Stimulated activated CD4-positive, alpha-beta T cell treated with anti-CD3 and anti-CD28 coated beads, Interleukin-12 subunit alpha, Interleukin-12 subunit beta, amount 100 ng/mL, for 48 hours (primary cell): ENCODE data around the gene PCSK6.
"Not testable (repeated sequence)": the region's sequence is repeated elsewhere in the genome, so short reads cannot be mapped to it uniquely, and the experiment has no call there.

ENCODE experiments used
- DNase-seq, 3 donors: peaks; one replicate each; pipeline ENCODE4 v3.0.0-alpha.2; 2020; ENCODE audit warnings: low read depth in 2 of 3, low spot score in 1 of 3

The PCSK6 gene

DNA sequence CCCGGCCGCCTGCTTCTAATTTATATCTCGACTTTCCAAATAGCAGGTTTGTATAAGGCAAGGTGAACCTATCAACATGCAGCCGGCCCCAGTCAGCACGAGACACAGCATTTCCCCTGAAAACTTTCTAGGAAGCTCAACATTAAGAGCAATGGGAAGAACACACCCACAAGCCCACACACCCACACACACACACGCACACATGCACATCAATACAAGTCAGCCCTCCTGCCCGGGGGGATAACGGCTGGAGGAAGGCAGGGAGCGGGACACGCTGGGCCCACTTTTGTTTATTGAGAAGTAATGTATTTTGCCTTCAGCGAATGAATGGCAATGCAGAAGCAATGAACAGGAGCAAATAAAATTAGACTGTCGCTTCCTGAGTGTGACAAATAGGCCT is 83.5 kb downstream of the PCSK6 start:
- DNase-seq, result no peak

DNA sequence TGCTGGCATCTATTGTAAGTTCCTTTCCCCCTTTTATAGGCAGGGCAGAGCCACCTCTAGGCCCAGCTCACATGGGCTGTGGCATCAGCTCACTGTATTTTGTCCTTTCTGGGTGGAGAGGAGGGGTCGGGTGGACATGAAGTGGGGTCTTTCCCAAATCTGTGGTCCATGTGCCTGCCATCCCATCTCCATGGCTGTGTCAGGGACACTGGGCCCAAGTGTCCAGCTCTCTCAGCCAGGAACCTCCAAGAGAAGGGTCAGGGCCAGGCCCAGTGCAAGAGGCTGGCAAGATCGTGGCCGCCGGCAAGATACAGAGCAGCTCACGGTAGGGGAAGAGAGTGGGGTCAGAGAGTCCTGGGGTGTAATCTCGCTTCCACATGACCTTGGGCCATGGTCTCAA is 85.3 kb downstream of the PCSK6 start:
- DNase-seq, result no peak

DNA sequence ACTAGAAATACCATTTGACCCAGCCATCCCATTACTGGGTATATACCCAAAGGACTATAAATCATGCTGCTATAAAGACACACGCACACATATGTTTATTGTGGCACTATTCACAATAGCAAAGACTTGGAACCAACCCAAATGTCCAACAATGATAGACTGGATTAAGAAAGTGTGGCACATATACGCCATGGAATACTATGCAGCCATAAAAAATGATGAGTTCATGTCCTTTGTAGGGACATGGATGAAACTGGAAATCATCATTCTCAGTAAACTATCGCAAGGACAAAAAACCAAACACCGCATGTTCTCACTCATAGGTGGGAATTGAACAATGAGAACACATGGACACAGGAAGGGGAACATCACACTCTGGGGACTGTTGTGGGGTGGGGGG is 86.6 kb downstream of the PCSK6 start:
- DNase-seq, result not testable (repeated sequence)

DNA sequence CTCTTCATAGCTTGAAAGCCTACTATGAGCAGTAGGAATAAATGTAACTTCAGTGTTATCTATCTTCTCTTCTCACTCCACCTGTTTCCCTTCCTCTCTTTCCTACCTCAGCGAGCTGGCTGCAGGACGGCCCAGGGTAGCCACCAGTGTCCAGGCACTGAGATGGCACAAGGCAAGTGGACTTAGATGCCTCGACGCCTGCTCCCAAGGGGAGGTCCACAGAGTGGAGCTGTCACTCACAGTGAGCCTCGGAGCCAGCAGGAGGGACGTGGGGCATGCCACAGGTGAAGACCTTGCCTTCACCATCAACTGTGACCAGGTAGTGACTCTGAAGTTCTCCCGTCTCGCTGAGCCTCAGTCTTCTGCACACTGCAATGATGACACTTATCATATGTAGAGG is 88.2 kb downstream of the PCSK6 start:
- DNase-seq, result no peak

DNA sequence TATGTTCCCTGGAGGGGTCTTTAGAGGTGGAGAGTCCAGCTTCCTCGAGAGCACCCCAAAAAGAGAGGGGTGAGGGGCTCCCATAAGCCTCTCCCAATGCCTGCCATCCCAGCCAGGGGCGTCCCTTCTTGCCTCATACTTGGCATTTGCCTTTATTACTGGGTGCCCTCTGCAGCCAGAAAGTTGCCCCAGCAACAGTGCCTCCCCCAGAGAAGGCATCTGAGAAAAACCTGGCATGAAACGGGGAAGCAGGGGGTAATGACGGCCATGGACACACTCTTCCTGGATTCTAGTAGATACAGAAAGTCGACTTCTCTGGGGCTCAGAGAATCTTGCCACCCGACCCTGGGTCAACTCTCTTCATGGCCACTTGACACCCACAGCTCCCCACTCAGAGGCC is 90.1 kb downstream of the PCSK6 start:
- DNase-seq, result no peak

DNA sequence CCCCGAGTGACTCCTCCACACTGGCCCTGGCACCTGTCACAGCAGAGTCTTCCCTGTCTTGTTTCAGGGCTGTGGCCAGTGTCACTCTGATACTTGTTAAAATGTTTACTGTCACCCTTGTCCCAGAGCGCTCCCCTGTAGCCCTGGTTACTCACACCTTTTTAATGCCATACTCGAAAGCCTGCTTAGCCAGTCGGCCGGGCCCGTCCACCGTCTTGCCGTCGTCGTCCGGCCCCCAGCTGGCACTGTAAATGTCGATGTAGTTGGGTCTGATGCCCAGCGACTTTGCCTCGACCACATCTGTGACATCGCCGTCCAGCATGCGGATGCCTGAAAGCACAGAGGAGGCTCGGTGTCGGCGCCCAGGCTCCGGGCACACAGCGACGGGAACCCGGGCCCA is 91.3 kb downstream of the PCSK6 start:
- DNase-seq, result no peak

DNA sequence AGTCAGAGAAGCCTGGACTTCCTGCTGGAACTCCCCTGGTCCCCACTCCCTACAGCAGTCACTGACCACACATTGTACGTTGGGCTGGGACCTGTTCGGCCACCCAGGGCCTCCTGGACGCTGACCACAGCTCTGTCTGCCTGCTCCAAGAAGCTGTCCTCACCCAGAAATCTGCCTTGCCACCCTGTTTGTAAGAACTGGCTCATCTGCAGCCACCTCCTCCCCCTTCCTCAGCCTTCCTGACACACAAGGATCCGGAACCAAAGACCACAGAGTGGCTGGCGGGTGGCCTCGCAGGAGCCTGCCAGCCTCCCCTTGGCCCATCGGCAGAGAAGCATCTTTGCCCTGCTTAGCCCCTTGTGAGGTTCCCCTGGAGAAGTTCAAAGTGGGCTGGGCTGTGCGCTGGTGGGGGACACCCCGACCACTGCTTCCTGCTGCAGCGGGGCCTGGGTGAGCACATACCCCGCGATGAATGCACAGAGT is 91.9 kb downstream of the PCSK6 start:
- no peak for DNase-seq

DNA sequence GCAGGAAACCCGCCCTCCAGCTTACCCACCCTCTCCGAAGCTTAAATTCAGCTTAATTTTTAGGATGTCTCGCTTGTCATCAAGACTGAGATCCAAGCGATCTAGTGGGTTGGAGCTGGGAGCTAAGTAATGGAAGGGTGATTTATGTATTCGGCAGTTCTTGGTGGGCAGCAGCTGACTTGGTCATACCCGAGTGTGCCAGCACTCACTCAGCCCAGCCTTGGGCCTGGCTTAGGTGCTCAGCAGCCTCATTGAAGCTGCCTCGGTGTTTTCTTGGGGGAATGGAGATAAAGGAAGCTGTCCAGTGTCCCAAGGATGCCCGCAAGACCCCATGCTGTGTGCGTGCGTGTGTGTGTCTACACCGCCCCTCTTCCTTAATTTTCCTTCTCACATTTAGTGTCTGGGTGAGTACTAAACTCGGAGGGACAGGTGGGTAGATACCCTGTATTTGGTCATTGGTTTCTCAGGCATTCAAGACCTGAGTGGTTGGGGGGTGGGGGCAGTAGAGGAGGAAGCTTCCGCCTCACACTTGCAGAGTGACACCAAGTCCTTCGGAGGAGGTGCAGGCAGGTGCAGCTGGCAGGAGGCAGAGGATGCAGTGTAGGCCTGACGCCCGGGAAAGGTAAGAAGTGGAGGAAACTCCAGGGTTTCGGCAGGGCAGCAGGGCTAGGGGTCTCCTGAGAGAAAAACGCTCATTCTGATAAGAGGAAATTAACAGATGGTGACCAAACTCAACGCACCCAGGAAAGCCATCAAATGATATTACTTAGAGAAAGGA is 92.8 kb downstream of the PCSK6 start:
- DNase-seq, result no peak

DNA sequence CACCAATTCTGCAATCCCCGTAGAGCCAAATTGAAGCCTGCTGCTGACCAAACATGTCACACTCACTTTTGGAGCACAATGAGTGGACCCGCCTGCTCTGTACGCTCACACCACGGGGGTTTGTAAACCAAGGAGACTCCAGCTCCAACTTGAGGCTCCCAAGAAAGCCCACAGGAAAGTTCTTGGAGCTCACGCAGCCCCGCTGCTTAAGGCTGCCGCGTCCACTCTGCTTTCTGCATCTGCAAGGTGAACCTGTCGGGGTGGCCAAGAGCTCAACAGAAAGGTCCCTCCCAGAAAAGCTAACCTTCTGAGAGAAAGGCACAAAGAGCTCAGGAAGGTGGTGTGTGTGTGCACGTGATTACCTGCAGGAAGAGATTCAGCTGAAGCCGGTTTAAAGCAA is 94.9 kb downstream of the PCSK6 start:
- DNase-seq, result no peak

DNA sequence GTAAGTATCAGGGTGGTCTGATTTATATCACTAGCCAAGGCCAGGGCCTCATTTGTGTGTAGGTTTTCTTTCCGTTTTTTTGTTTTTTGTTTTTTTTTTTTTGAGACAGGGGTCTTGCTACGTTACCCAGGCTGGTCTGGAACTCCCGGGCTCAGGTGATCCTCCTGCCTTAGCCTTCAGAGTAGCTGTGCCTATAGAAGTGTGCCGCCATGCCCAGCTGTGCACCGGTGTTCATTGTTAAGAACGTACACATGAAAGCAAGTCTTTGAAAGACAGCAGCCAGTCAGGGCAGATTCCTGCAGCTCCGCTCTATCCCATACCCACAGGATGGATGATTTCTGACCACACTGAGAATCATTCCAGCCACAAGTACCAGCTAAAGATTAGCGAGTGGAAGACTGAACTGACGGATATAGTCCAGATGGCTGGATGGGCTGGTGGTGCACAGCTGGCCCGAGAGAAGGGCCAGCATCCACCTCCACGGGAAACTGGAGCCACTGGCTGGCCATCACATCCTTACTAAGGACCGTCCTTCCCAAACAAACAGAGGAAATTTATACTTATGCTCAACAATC is 95.4 kb downstream of the PCSK6 start:
- DNase-seq, result no peak

DNA sequence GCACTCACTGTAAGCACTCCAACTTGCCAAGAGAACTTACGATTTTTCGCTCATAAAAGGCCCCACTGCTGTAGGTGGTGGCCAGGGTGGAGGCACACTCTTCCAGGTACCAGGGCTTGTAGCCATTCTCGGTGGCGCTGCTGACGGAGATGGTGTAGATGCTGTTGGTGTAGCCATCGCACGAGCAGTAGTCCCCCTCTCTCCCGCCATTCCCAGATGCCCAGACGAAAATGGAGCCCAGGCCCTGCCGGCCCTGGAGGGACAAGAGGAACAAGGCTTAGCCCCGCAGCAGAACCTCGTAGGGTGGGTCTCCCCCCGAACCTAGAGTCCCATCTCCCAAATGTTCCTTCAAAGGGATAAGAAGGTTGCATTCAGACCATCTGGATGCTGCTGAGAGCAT is 96.3 kb downstream of the PCSK6 start:
- no peak for DNase-seq

DNA sequence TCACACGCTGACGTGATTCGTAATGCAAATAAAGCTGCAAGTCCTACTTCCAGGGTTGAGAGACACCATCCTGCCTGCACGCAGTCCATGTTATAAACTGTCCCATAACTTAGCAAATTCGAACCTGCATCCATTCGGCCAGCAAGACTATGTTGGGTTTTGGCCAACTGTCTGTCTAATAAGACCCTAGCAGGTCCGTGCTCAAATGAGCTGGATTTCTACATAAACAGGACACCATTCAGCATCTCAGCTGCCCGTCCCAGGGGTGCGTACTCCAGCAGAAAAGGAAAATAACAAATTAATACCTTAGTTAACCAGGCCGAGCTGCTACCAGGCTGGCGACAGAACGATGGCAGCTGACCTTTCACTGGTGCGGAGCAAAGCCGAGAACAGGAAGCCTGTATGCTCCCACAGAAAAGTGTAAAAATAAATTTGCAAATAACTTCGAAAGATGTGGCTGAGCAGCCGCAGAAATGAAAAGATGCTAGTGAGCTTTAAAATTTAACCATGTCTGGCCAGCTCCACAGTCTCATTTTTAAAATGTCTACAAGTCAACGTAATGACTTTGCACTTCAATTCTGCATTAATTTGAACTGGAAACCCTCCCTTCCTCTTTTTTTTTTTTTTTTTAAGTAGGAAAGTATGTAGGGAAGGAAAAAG is 97.4 kb downstream of the PCSK6 start:
- DNase-seq, result no peak

DNA sequence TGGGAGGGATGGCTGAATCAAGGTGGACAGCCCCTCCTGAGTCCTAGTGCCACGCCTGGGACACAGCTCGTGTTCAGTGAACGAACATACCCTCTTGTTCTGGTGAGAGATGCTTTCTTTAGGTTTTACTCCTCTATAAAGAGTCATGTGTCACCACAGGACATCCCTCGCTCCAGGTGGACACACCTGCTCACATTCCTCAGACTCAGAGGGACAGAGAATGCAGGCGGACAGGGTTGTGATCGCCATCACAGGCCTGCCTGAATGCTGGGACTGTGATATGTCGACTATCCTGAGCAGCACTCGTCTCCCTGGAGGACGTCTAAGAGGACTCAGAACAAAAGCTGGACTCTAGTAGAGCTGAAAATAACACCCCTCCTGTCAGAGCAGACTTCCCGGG is 98.1 kb downstream of the PCSK6 start:
- no peak for DNase-seq

DNA sequence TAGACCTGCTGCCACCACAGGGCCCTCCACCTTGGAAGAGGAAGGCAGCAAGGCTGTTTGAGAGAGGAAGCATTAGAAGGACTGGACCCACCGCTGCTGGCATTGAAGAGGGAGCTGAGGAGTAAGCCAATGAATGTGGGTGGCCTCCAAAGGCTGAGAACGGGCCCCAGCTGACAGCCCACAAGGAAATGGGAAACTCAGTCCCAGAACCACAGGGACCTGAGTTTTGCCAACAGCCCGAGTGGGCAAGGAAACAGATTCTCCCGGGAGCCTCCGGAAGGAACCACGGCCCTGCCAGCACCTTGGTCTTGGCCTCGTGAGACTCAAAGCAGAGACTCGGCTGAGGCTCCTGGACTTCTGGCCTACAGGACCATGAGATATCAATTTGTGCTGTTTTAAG is 99.0 kb downstream of the PCSK6 start:
- no peak for DNase-seq

DNA sequence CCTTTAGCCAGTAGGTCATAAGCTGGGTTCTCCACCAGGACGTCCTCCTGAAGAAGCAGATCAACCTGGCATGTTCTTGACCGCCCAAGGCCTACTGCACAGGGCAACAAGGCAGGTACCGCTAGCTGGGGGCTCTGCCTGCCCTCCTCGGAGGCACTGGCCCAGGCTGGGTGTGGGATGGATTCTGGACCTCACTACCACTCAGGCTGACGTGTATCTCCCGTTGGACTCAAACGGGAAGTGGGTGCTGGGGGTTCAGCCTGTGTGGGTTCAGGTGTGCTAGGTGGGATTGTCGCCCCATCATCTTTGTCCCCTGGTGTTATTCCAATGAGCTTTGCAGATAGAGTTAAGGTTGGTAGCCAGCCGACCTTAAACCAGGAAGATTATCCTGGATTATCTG is 99.4 kb downstream of the PCSK6 start:
- DNase-seq, result no peak

DNA sequence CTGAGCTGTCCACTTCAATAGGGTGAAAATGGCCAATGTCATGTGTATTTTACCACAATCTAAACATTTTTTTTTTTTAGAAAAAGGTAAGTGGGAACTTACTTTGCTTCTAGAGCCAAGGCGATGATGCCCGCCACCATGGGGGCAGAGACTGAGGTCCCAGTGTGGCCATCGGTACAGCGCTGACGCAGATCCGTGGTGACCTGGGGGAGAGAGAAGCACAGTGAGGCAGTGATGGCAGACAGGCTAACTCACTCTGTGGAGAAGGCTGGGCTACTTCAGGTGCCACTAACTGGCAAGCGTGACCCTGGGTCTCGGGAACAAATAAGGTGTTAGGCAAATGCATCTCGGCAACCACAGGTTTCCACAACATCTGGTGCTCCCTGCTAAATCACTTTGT is 100.1 kb downstream of the PCSK6 start:
- DNase-seq, result no peak

DNA sequence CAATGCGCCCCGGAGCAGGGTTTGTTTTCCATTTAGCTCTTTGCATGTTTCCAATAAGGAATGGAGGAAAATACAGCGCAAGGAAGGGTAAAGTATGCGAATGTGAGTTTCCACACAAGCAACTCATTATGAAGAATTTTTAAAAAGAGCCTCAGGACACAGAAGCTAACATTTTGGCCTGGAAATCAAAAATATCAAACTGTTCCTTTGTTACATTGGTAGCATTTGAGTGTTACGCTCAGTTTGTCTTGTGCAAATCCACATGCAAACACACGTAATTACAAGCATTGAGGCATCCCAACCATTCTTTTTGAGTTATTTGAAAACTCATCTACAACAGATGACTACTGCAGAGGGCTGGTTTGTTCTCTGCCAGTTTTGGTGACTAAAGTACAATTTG is 101.5 kb downstream of the PCSK6 start:
- no peak for DNase-seq

DNA sequence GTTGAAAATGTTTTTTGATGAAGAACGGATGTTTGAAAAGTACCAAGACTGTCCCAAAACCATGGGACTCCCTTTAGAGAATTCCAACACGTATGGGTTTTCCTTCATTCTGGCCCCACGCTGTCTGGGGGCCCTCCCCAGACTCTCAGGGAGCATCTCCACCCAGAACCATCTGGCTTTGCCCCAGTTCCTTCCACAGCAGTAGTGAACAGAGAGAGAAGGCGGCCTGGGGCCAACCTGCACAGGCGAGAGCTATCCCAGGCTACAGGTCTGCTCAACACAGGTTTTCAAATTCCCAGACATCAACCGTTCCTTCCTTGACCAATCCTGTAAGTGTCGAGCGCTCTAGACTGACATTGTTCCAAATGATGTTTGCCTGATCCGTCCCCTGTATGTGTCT is 101.9 kb downstream of the PCSK6 start:
- no peak for DNase-seq

DNA sequence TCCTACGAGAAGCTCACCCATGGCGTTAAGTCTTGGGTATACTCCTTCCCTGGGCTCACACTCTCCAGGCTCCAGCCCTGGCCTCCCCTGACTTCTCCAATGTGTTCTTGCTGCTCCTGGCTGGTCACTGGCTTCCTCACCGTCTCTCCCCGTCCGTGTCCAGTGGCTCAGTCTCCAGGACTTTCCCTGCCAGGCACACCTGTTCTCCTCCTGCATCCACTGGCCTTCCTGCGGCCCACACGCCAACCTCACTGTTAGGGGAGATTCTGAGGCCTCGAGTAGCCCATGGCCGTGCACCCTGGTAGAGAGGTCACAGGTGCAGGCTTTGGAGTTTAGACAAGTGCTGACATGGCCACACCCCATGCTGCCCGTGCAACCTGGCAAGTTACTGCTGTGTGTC is 102.5 kb downstream of the PCSK6 start:
- no peak for DNase-seq

DNA sequence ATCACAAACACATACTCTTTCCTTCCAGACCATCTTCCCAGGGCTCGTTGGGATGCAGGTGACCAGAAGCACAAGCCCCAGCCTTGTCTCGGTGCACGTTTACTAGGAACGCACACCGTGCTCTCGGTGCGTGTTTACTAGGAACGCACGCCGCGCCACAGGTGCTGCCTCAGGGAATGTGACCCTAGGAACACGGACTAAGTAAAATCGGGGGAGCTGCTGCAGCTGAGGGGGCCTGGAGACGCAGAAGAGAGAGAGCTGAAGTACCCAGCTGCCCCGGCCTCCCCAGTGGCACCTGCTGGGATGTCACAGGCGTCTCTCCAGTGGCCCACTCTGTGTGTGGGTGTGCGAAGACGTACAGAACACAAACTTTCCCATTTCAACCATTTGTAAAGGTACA is 103.5 kb downstream of the PCSK6 start:
- DNase-seq, result no peak

DNA sequence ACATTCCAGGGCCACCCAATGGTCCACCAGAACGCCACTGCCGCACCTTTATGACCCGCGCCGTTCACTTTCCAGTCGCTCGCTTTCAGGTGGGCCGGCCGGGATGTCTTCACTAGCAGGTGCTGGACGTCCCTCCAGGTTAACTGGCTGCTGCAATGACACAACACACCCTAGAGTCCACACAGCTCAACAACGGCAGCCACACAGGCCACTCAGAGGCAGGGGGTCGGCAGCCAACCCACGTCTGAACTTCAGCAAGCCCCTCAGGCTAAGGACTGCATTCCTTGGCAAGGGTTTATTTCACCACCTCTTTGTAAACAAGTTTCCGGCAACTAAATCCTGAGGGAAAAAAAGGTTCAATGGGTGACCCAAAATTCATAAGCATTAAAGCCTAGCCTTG is 105.2 kb downstream of the PCSK6 start:
- no peak for DNase-seq

DNA sequence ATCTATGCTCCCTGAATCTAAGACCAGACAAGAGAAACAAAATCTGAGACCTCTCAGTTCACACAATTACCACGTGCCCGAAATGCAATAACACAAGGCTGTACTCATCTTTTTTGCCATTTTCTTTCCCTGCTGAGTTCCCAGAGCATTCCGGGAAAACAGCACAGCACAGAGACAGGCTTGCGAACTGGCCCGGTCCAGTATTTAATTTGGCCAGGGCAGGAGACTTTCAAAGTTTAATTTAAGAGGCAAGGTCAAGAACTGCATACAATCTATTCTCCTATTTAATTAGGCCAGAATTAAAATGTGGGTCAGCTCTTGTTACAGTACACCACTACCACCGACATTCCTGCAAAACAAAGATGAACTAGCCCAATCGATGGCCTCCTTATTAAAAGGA is 107.0 kb downstream of the PCSK6 start:
- no peak for DNase-seq
